ENCODE results near the gene HYAL3.
"Not testable (repeated sequence)": the region's sequence is repeated elsewhere in the genome, so short reads cannot be mapped to it uniquely, and the experiment has no call there.

The HYAL3 gene

DNA sequence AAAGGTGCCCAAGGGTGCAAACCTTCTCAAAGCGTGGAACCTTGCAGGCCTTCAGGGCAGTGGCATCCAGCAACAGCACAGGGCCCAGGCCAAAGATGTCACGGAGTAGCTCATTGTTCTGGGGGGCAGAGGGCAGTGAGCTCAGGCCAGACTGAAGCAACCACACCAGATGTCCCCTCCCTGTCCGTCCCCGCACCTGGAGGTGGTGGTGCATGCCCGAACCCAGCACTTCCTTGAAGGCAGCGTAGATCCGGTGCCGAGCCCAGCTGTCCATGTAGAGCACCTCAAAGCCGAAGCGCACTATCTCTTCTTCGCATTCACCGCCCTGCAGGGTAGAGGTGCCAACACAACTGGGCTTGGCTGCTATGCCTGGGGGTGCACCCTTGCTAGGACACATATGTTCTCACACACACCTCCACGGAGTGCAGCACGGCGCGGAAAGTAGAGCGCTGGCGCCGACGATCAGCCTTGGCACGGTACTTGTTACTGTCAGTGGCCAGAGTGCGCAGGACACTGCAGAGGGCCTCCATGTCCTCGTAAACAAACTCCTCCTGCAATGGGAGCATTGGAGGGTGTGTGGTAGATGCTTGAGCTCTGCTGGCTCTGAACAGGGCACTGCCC, 10.7 kb downstream of the HYAL3 start:
- no peak for DNase-seq

GRCh38 chr3:50287262-50287661, 11.9 kb downstream of the HYAL3 start:
- DNase-seq = no peak

GRCh38 chr3:50286322-50287227, 12.6 kb downstream of the HYAL3 start:
- no peak for DNase-seq

GRCh38 chr3:50284121-50284520, 15.1 kb downstream of the HYAL3 start:
- not testable (repeated sequence) for DNase-seq

GRCh38 chr3:50279255-50280016, 19.8 kb downstream of the HYAL3 start:
- no peak for DNase-seq

- DNase-seq = no peak
Observed at GRCh38 chr3:50278880-50279224, 20.4 kb downstream of the HYAL3 start, which contains the start of gene LSMEM2. Gene LSMEM2, plus strand, starts transcription at chr3:50279087. Its CDS starts 27 bp downstream, at chr3:50279114.

DNA sequence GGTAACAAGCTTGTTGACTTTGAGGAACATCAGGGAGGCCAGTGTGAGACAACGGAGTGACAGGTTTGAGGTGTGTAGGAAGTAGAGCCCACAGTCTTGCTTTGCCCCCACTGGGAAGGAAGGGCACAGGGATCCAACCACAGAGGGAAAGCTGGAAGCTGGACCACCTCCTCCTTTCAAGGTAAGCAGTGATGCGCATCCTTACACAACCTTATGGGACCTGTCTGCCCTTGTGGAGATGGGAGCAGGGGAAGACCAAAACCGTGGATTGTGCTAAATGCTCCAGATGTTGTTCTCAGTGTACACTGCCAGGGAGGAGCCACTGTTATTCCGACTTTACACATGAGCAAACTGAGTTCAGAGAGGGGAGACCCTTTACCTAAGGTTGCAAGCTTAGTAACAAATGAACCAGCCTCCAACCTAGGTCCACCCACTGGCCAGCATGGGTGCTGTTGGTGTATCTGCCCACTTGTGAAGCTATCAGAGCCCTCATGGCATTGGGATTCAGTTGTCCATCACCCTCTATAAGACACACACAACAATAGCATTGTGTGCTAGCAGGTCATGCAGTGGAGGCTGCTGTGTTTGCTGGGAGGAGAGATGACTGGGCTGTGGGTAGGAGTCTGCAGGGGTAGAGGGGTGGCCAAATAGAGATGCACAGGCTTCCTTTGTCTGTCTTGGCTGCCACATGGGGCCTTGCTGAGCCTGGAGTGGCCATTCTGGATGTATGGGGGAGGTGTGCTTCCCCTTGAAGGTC, 20.9 kb downstream of the HYAL3 start:
- no peak for DNase-seq

DNA sequence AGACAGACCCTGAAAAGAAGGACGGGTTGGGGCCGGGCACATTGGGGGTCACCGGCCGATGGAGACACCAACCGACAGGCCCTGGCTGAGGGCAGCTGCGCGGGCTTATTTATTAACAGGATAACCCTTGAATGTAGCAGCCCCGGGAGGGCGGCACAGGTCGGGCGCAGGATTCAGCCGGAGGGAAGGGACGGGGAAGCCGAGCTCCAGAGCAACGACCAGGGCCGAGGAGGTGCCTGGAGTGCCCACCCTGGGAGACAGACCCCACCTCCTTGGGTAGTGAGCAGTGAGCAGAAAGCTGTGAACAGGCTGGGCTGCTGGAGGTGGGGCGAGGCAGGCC, 22.5 kb downstream of the HYAL3 start:
- DNase-seq = no peak

DNA sequence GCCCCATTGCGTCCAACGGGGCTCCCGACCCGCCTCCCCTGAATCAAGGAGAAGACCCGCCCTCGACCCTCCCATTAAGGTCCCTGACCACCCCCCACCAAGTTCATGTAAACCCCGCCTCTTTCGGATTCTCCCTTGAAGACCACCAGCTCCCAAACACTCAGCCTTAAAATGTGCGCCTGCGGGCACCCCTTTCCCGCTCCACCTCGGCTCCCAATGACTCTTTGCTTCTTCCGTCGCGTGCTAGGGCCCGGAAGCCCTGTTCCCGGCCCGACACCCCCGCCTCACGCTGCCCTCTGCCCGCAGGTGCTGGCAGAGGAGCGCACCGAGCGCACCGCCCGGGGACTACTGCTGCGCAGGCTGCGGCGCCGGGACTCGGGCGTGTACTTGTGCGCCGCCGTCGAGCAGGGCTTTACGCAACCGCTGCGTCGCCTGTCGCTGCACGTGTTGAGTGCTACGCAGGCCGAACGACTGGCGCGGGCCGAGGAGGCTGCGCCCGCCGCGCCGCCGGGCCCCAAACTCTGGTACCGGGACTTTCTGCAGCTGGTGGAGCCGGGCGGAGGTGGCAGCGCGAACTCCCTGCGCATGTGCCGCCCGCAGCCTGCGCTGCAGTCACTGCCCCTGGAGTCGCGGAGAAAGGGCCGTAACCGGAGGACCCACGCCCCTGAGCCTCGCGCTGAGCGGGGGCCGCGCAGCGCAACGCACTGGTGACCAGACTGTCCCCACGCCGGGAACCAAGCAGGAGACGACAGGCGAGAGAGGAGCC, 23.0 kb downstream of the HYAL3 start:
- DNase-seq = peak in 2 of 6 experiments; percentile 16 to 23

DNA sequence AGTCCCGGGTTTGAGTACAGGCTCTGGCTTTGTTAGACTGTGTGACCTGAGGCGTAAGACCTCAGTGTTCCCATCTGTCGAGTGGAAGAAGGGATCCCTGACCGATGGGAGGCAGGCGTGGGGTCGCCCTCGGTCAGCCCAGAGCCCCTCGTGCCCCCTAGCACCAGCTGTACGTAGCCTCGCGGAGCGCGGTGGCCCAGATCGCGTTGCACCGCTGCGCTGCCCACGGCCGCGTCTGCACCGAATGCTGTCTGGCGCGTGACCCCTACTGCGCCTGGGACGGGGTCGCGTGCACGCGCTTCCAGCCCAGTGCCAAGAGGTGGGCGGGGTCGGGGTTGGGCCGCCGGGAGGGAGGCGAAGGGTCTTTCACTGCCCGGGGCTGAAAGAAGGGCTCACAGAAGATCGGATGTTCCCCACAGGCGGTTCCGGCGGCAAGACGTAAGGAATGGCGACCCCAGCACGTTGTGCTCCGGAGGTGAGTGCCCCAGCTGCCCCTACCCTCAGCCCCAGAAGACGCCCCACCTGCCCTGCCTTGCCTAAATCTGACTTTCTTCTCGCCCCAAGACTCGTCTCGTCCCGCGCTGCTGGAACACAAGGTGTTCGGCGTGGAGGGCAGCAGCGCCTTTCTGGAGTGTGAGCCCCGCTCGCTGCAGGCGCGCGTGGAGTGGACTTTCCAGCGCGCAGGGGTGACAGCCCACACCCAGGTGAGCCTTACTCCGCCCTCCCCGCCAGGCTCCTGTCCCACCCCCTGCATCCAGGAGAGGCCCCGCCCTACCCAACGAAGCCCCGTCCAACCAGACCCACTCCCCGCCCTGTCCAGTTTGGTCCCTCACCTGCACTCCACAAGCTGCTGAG, 23.8 kb downstream of the HYAL3 start:
- DNase-seq = peak in 3 of 6 experiments; percentile 12 to 23 (median 13)

DNA sequence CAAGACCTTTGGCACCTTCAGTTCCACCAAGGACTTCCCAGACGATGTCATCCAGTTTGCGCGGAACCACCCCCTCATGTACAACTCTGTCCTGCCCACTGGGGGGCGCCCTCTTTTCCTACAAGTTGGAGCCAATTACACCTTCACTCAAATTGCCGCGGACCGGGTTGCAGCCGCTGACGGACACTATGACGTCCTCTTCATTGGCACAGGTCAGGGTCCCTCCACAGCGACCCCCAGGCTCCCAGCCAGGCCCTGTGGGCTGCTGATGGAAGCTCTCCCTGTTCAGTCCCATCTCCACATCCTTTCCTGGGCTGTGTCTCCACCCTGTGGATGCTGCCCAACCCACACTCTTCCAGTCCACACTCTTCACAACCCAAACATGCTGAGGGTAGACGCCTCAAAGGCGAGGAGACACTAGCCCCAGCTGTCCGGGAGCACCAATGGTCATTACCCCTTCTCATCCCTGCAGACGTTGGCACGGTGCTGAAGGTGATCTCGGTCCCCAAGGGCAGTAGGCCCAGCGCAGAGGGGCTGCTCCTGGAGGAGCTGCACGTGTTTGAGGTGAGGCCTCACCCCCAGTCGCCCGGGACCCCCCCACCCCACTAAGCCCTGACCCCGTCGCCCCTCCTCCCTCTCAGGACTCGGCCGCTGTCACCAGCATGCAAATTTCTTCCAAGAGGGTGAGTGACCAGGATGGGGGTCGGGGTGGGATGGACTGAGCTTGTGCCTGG, 24.7 kb downstream of the HYAL3 start:
- peak; percentile 24 to 71 (median 60) for DNase-seq

DNA sequence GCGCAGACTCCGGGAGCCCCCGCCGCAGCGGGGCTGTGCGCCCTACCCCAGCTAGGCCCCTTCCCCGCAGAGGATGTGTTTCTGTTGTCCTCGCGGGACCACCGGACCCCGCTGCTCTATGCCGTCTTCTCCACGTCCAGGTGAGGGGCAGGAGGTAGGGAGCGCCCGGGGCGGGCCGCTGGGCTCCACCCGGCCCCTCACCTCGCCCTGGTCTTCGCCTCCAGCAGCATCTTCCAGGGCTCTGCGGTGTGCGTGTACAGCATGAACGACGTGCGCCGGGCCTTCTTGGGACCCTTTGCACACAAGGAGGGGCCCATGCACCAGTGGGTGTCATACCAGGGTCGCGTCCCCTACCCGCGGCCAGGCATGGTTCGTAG, 25.5 kb downstream of the HYAL3 start:
- no peak for DNase-seq

DNA sequence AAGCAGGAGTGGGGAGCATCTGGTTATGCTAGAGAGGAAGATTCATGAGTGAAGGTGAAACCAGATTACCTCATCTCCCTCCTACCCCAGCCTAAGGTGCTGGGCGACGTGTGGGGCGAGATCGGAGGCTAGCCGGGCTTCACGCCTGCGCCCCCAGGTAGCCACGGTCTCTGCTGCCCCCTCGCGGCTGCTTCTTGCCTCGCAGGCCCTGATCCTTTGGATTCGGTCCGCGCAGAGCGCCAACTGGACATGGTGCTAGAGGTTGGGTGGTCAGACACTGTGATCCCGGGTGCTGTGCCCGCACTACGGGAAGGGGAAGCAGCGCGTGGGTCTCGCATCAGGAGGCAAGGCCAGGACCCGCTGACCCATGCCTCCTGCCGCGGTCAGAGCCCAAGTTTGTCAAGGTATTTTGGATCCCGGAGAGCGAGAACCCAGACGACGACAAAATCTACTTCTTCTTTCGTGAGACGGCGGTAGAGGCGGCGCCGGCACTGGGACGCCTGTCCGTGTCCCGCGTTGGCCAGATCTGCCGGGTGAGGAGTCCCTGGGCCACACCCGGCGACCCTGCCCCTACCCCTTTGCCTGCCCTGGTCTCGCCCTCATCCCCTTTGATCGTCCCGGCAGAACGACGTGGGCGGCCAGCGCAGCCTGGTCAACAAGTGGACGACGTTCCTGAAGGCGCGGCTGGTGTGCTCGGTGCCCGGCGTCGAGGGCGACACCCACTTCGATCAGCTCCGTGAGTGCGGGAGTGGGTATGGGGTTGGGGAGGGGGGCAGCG, 26.1 kb downstream of the HYAL3 start:
- peak; percentile 40 to 85 (median 77) for DNase-seq

- not testable (repeated sequence) for DNase-seq
Observed at GRCh38 chr3:50272538-50272910, 26.7 kb downstream of the HYAL3 start.

DNA sequence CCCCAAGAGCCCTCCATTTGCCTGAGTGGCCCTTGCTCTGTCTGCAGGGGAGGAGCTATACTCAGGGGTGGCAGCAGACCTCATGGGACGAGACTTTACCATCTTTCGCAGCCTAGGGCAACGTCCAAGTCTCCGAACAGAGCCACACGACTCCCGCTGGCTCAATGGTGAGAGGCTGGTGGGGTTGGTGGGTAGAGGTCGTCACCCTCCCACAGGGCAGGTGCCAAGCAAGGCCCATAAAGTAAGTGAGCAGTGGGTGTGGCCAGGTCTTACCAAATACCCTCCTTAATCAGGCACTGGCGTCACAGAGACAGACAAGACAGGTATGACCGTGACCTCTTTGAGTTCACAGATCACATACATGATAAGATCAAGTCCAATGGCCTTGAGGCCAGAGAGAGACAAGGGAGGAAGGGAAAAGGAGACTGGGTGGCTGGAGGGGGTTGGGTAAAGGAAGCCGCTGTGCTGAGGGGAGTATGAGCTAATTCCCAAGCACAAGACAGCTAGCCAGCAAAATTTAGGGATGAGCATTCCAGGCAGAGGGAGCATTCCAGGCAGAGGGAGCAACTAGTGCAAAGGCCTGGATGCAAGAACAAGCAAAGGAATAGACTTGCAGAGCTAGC, 27.8 kb downstream of the HYAL3 start:
- no peak for DNase-seq

DNA sequence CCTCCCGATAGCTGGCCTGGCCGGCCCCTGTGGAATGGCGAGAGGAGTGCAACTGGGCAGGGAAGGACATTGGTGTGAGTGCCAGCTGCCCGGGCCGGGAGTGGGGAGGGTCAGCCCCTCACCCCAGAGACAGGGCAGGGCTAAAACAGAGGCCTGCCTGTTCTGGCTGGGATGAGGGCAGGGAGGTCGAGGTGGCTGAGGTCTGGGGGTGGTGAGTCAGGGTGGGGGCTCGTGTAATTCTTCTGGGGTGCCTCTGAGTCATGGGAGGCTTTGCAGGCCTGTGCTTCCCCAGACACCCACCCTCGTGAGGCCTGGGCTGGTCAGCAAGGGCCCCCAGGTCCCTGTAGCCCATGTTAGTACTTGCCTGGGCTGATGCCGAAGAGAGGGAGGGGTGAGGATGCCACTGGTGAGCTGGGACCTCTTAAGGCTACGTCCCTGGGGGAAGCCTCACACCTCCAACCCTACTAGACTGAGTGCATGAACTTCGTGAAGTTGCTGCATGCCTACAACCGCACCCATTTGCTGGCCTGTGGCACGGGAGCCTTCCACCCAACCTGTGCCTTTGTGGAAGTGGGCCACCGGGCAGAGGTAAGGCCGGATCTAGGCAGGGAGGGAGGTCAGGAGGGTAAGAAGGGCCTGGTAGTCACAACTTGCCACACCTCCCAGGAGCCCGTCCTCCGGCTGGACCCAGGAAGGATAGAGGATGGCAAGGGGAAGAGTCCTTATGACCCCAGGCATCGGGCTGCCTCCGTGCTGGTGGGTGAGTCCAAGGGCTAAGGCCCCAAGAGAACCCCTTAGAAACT, 28.6 kb downstream of the HYAL3 start:
- DNase-seq = no peak

DNA sequence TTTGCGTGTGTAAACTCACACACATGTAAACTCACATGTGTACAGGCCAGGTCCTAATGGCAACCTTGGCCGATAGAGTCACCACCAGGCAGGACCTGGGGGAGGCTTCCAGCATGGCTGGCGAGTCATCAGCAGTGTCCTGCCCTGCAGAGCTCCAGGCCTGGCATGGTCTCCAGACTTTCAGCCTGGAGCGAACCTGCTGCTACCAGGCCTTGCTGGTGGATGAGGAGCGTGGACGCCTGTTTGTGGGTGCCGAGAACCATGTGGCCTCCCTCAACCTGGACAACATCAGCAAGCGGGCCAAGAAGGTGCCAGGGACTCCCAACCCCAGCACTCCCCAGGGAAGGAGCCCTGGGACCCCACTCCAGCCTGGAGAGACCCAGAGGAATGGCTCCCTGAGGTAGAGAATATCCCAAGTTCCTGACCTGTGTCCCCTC, 29.2 kb downstream of the HYAL3 start:
- no peak for DNase-seq

GRCh38 chr3:50269460-50269859, 29.7 kb downstream of the HYAL3 start:
- no peak for DNase-seq
